GM12874 (cell line): Measurements from ENCODE around the gene UBTD2.

Source experiments
- TF ChIP-seq, protein P1 (sequence below): IDR thresholded peaks from 2 replicates; pipeline ENCODE4 v1.5.1; 2011; ENCODE audit warnings: low read depth, mild to moderate bottlenecking, control low read depth, low read length, moderate library complexity; ENCODE audit not compliant: insufficient read depth

The UBTD2 gene

DNA sequence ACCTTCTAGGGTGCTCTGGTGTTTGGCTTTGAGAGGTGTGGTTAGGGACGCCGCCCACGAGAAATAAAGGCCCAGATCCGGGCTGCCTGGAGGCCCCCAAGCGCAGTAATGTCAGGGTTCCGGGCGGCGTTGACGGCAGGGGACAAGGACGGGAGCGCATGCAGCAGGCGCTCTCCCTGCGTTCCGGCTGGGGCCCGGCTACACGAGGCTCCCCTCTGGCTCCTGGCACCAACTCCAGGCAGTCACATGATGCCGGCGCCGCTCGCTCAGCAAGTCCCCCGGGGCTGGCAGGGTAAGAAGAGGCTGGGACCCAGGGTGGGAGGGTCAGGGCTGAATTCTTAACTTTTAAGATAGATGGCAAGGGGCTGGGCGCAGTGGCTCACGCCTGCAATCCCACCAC is 28.1 kb downstream of the UBTD2 start:
- TF ChIP-seq, protein P1, sequence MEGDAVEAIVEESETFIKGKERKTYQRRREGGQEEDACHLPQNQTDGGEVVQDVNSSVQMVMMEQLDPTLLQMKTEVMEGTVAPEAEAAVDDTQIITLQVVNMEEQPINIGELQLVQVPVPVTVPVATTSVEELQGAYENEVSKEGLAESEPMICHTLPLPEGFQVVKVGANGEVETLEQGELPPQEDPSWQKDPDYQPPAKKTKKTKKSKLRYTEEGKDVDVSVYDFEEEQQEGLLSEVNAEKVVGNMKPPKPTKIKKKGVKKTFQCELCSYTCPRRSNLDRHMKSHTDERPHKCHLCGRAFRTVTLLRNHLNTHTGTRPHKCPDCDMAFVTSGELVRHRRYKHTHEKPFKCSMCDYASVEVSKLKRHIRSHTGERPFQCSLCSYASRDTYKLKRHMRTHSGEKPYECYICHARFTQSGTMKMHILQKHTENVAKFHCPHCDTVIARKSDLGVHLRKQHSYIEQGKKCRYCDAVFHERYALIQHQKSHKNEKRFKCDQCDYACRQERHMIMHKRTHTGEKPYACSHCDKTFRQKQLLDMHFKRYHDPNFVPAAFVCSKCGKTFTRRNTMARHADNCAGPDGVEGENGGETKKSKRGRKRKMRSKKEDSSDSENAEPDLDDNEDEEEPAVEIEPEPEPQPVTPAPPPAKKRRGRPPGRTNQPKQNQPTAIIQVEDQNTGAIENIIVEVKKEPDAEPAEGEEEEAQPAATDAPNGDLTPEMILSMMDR: no peak

DNA sequence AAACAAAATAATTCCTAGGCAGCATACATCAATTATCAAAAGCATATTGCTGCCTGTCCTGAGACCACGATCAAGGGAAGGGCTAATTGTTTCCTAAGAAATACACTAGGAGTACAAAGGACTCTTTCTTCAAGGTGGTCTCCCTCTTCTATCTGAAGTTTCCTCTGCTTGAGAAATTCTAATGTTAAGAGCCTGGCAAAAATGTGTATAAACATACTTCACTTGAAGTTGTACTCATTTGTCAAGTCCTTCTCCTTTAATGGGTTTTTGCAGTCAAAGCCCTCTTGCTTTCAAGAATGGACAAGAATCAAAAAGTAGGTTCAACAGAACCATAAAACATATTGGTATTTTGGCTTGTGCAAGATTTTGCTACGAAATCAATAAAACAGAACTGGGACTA is 31.1 kb downstream of the UBTD2 start:
- TF ChIP-seq, protein P1: no peak

DNA sequence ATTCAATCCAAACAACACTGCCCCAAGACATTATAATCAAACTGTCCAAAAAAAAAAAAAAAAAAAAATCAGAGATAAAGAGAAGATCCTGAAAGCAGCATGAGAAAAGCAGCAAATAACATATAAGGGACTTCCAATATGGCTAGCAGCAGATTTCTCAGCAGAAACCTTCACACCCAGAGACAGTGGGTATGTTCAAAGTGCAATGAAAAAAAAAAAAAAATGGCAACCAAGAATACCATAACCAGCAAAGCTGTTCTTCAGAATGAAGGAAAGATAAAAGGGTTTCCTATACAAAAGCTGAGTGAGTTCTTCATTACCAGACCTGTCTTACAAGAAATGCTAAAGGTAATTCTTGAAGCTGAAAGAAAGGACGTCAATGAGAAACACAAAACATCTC is 32.1 kb downstream of the UBTD2 start:
- TF ChIP-seq, protein P1: no peak

DNA sequence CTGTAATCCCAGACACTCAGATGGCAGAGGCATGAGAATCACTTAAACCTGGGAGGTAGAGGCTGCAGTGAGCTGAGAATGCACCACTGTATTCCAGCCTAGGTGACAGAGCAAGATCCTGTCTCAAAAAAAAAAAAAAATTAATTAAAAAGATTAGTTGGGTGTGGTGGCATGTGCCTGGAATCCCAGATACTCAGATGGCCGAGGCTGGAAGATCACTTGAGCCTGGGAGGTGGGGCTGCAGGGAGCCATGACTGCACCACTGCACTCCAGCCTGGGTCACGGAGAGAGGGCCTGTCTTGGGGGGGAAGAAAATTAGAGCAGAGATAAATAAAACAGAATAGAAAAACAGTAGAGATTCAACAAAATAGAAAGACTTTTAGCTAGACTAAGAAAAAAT is 34.9 kb downstream of the UBTD2 start:
- TF ChIP-seq, protein P1: no peak

DNA sequence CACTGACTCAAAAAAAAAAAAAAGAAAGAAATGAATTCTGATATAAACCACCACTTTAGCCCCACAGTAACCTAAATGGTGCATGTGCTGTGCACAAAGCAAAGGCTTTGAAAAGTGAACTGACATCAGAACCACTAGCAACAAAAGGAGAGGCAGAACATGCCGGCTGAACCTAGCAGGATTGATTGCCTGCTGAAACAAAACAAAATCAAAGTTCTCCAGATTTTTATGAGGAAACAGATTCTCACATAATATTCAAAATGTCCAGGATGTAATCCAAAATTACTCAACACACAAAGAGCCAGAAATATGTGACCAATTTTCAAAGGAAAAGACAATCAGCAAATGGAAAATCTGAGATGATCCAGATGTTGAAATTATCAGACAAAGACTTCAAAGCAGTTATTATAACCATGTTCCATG is 37.9 kb downstream of the UBTD2 start:
- TF ChIP-seq, protein P1: no peak

DNA sequence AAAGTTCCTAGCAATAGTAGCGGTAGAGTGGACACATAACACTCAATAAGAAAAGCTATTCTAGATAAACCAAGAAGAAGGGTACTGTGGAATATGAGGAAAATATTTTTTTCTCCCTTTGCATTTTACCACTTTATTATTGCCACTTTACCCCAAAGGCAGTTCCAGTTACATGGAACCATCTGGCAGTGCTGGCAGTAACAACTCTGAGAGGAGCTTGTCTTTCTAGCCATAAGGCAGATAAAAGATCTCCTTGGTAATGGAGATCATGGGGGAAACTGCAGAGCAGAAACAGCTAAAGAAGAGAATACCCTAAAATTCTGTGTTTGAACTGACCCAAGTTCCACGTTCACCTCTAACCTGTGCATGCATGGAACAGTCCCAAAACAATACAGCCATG is 38.5 kb downstream of the UBTD2 start:
- TF ChIP-seq, protein P1: no peak

DNA sequence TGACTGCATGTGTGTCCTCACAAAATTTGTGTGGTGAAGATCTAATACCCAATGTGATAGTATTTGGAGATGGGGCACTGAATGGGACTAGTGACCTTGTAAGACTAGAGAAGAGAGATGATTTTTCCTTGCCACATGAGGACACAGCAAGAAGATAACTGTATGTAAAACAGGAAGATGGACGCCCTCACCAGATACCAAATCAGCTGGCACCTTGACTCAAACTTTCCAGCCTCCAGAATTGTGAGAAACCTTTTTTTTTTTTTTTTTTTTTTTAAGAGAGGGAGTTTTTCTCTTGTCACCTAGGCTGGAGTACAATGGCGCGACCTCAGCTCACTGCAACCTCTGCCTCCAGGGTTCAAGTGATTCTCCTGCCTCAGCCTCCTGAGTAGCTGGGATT is 40.3 kb downstream of the UBTD2 start:
- TF ChIP-seq, protein P1: no peak

DNA sequence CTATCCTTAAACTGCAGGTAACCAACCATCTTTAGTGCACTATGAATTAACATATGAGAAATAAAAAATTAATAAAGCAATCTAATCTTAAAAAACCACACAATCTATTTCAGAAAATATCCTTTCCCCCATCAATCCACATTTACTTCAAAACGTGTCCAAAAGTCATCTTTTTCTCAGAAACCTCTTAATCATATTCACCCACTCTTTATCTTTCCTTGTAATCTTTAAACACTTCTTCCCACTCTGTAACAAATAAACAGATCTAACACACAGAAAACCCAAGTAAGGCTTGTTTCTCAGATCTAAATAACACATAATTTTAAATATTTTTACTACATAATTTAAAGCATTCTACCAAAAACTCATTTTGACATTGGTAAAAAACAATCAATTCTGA is 45.2 kb downstream of the UBTD2 start:
- TF ChIP-seq, protein P1: no peak
